NAMALWA (cell line): Measurements from ENCODE around the gene YY1.
"Not testable (repeated sequence)": the region's sequence is repeated elsewhere in the genome, so short reads cannot be mapped to it uniquely, and the experiment has no call there.

ENCODE experiments used
- DNase-seq: peaks from one replicate; pipeline ENCODE4 v3.0.0-alpha.2; 2015; ENCODE audit warnings: low spot score

The YY1 gene

DNA sequence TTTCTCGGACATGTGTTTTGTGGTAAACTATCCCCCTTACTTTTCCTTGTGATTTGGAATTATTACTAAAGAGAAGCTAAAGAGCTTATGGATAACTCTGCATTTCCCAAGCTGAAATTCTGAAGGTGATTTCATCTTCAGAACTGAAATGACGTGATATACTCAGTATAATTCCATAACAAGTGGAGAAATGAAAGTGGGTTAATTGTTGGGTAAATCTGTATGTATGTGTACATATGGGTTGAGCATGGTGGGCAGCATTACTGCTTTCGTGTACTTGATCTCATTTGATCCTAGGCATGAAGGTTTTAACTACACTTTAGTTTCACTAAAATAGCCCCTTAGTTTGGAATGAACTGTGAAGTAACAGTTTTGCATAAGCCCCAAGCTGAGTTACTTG, 4.1 kb downstream of the YY1 start:
- DNase-seq = no peak

DNA sequence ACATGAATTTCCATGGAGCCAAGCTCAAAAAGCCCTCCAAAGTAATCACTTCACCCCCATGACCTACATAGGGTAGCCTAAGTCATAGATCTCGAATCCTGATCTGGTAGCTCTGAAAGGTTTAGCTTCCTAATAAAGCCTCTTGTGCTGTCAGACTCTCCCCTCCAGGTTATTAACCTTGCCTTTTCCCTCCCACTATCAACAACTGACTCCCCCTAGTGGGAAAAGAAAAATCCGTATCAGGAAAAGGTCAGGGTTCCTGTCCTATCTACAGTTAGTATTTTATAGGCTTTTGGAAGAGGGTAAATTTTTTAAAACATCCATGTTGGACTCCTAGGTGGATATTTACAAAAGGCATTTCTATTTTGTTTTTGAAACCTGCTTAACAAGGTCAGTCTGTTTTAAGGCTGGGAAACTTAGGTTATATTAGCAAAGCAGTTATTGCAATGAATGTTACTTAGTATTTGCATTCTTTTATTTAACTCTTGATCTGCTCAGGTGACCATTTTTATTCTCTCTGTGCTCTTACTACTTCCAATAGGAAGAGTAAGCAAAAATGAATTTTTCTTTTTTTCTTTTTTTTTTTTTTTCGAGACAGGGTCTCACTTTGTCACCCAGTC, 8.0 kb downstream of the YY1 start:
- DNase-seq = peak; percentile 71

DNA sequence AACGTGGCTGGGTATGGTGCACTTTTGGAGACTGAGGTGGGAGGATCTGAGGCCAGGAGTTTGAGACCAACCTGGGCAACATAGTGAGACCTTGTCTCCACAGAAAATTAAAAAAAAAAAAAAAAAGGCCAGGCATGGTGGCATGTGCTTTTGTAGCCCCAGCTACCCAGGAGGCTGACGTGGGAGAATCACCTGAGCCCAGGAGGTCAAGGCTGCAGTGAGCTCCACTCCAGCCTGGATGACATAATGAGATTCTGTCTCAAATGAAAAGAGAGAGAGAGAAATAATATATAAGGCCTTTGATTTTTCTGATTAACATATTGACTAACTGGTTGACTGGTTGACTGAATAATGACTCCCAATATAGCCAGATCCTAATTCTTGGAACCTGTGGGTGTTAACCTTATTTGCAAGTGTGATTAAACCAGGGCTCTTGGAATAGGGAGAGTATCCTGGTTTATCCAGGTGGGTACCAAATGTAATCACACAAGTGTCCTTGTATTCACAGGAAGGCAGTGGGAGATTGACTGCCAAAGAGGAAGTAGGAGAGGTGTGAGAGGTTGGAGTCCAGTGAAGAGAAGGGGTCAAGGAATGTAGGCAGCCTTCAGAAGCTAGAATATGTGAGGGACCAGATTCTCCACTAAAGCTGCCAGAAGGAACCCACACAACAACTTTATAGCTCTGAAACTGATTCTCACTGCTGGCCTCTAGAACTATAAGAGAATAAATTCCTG, 12.0 kb downstream of the YY1 start:
- no peak for DNase-seq

DNA sequence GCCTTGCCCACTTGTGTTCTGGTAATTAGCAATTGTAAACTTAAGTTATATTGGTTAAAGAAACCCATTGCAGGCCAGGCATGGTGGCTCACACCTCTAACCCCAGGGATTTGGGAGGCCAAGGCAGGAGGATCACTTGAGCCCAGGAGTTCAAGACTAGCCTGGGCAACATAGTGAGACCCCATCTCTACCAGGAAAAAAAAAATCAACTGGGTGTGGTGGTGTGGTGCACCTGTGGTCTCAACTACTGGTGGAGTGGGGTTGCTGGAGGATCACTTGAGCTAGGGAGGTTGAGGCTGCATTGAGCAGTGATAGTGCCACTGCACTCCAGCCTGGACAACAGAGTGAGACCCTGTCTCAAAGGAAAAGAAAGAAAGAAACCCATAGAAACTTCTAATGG, 13.7 kb downstream of the YY1 start:
- no peak for DNase-seq

DNA sequence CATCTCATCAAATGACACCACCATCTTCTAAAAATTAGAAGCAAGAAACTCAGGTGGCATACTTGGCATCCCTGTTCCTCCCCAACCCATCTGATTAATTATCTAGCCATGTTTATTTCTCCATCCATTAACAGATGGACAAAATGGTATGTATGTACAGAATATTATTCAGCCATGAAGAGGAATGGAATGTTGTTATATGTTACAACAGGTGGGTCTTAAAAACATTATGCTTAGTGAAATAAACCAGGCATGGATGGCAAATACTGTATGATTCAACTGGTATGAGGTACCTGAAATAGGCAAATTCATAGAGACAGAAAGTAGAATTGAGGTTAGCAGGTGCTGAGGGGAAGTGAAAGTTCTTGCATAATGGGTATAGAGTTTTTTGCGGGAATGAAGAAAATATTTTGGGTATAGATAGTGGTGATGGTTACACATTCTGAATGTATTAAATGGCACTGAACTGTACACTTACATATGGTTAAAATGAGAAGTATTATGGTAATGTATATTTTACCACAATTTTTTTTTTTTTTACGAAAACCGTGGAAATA, 17.5 kb downstream of the YY1 start:
- DNase-seq = peak; percentile 57

DNA sequence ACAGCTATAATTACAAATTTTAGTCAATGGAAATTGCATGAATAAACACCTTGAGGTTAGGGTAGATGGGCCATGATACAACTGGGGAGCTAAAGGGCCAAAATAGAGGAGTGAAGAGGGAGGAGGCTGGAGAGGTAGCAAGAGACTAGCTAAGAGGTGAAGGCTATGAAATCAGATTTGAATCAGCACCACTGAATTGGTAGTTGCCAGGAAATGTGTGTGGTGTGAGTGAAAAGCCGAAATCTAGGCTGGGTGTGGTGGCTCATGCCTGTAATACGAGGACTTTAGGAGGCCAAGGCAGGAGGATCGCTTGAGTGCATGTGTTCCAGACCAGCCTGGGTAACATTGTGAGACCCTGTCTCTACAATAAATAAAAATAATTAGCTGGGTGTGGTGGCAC, 22.7 kb downstream of the YY1 start:
- DNase-seq = no peak

DNA sequence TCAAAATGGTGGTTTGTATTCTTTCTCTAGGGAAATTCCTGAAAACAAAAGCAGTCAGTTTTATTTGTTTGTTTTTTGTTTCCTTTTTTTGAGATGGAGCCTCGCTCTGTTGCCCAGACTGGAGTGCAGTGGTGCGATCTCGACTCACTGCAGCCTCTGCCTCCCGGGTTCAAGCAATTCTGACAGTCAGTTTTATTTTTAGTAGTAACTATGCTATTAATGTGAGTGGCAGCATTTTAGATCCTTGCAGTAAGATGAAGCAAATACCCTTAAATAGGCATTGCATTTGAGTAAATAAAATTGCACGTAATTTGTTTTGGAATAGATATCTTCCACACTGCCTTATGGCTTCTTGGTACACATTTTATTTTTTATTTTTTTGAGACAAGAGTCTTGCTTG, 23.6 kb downstream of the YY1 start:
- no peak for DNase-seq

DNA sequence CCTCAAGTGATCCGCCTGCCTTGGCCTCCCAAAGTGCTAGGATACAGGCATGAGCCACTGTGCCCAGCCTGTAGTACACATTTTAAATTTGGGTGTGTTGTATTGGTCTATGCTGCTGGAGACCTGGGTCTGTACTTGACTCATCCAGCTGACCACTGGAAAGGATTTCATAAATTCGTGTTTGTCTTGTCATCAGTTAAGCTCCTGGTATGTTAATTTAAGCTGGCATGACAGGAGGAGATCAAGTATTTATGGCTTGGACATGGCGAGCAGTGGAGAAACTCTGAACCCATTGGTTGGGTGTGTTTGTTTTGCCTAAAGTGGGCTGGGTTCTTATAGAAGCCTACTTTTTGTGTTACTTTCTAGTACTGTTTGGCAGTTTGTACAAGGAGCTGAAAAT, 24.2 kb downstream of the YY1 start:
- DNase-seq = no peak

DNA sequence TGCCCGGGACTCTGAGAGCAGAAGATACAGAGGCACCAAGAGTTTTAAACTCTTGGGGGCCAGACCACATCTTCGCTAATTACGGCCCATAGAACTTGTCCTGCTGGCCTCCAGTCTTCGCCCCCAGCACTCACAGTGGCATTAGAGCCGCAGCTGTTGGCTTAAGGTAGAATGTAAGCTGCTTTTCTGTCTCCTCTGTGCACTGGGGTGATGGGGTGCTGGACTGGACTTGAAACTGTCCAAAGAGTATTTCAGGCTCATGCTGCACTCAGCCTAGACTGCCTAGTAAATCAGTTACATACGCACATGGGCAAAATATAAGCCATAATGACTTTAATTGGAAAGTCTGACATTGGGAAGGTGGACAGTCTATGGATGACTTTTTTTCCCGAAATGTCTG, 29.0 kb downstream of the YY1 start:
- DNase-seq = no peak

DNA sequence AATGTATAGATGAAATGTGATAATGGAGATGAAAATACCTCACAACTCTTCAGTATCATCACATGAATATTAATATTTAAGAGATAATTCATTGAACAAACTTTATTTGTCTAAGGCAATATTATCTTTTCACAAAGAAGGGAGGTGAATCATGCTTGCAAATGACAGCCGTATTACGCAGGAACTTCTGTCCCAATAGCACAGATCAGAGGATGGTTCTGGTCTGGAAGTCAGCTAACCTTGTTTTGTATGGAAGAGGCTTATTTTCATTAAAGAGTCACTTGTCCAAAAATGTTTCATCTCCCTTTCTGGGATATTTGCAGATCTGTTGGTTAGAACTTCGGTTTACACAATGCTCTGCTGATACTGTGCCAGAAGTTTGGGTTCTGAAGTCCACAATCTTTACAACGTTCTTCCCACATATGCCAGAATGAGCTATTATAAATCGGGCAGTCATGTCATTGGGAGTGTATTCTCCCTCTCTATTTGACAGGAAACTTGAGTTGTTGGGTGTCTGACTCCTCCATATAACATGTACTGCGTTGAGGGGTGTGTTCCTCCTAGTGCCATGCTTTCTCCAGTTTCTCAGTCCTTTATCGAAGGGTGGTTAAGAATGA, 29.8 kb downstream of the YY1 start:
- no peak for DNase-seq

DNA sequence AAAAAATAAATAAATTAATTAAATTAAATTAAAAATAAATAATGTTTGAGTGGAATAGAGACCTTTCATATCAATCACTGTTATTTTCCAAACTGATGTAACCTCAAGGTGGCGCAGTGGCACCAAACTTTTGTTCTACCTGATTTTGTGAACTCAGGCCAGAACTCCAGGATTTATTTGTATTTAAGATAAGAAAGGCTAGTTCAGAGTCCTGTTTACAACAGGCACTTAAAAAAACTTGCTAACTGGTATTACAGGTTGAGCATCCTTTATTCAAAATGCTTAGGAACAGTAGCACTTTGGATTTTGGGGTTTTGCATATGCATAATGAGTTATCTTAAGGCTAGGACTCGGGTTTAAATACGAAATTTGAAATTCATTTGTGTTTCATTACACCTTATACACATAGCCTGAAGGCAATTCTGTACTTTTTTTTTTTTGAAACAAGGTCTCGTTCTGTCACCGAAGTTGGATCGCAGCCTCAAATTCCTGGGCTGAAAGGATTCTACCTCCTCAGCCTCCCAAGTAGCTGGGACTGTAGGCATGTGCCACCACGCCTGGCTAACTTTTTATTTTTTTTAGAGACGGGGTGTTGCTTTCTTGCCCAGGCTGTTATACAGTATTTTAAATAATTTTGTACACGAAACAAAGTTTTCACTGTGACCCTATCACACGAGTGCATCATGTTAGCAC, 32.4 kb downstream of the YY1 start:
- DNase-seq = peak; percentile 56

DNA sequence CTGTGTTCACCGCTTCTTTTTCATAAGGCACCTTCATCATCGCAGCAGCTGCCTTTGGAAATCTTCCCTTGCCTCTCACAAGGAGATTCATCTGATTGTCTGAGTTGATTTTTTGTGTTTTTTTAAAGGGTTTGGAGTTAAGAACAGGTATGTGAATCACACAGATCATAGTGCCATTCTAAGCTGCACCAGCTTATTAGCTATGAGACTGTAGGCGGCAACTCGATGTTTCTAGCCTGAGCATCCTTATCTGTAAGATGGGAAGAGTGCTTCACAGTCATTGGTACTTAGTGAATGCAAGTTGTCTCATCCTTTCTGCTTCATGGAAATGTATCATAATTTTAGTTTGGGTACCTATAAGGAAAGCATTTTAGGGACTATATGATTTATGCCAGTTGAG, 35.3 kb downstream of the YY1 start:
- DNase-seq = no peak

DNA sequence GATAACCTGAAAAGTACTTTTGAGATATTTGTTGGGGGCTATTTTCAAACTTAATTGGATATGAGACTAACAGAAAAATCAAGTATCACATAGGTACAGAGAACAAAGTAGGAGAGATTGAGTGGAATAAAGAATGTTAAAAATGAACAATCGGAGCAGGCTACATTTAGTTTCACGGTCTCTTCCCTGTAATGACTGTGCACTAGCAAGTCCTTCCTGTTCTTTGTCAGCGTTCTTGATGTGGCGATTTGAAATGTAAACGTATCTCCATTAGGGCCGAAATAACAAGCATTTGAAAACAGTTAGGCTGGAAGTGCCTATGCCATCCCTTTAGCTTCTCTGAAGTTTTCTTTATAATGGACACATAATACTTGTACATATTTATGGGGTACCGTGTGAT, 36.3 kb downstream of the YY1 start:
- no peak for DNase-seq

DNA sequence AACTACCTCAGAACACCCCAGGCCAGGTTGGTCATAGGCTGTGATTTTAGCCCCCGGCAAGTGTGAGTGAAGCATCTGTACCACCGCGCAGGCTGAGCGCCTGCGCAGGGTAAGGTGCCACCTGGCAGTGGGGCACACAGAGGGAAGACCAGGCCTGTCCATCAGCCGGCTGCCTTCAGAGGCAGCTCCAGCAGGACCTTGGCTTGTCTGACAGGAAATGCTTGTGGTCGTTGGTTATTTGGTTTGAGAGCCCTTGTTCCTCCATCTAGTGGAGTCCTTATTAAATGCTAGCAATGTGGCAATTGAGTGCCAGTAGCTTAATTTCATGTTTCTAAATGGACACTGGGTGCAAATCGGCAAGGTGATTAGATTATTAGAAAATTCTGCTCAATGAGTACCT, 39.8 kb downstream of the YY1 start:
- DNase-seq = no peak

DNA sequence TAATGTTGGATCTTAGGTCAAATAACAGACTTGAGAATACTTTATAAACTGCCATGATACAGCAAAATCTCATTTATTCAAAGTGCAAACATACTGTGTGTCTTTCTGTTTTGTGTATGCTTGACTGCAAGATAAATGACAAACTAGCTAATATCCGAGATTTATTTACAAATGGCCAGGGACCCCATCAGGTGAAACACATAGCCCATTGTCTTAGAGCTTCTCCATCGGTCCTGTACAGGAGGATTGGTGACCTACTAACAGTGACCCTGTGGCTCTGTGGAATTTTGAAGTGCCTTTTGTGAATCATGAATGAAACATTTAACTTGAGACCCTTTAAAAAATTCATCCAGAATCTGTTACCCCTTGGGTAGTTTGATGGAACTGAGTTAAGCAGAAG, 40.2 kb downstream of the YY1 start:
- no peak for DNase-seq

DNA sequence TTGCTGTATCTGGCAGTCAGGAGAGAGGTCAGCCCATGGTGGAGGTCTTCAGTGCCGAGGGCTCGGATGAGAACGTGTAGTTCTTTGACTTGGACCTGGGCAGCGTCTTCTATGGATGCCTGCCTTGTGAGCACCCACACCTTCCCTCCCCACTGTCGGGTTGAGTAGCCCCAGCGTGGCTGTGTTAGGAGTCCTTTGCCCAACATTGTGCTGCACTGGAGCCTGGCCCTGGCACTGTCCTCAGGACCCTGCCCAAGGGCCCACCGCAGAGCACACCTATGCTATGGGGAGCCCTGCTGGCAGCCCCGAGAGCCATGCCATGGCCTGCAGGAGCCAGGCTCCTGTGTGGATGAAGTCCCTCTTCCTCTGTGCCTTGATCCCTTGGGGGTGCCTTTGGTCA, 40.6 kb downstream of the YY1 start:
- no peak for DNase-seq

DNA sequence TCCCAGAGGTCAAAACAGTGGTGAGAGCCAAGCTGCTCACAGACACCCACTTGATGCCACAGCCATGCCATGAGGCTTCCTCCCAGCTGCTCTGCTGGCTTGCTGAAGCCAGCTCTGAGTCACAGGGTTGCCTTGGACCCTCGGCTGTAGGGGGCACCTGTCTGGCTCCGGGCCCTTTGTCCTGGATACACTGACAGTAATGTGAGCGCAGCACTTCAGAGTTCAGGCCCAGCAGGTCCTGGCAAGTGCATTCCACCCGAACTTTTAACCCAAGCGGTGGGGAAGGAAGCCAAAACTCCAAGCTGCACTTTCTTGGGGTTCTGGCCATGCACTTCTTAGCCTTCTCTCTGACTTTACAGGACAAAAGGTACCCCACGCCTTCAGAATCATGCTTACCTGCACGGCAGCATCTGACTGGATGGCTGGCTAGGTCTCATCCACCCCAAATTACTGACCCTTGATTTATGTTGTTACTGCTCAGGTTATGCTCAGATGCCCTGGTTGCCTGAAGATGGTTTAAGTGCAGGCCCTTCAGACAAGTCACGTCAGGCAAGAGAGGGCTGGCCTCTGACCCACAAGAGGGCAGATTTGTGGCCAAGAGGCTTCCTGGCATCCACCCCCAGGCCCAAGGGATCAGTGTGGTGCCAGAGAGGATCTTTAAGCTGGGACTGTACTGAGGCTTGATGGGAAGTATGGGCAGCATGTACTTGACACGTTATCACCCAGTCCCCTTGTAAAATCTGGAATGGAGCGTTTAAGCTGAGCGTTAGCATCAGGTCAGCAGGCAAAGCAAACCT, 42.5 kb downstream of the YY1 start:
- DNase-seq = no peak

DNA sequence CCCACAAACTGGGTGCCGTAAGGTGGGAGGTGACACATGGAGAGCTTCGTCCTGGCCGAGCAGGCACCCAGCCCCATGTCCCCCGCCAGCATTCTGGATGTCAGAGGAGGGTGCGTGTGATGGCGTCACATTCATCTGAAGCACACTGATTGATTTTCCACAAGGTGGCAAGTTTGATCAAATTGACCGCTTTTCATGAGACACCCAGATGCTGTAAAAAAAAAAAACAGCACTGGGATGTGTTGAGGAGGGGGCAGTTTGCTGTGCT, 43.1 kb downstream of the YY1 start:
- DNase-seq = no peak

DNA sequence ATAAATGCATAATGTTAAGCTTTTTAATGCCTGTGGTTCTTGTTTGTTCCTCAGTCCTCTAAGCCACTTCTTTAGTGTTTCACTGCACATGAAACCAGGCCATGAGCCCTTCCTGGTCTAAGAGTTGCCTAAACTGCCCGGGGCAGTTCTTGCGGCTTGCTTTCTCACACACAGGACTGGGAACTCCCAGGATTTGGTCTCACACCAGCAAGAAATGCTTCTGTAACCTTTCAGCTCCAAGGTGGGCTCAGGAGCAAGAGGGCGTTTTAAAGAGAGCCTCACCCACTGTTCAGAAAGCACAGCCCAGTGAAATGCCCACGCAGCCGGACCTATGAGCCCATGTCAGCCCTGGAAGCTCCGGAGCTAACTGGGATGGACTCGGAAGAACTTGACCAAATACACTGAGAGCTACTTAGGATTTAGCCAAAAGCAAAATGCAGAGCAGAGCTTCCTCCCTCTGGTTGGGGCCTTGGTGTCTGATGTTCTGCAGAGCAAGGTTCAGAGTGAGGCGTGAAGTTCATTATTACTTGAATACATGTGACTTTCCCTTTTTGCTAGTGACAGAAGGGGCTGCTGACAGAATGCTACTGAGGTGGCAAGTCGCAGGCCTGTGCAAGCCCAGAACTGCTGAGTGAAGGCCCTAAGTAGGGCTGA, 43.9 kb downstream of the YY1 start:
- no peak for DNase-seq

DNA sequence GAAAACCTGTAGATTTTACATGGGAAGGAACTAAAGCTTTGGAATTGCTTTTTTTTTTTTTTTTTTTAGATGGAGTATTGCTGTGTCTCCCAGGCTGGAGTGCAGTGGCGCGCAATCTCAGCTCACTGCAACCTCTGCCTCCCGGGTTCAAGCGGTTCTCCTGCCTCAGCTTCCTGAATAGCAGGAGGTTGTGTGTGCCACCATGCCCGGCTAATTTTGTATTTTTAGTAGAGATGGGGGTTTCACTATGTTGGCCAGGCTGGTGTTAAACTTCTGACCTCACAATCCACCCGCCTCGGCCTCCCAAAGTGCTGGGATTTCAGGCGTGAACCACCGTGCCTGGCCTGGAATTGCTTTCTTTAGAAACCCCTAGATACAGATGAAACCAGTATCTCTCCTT, 44.5 kb downstream of the YY1 start:
- DNase-seq = not testable (repeated sequence)

DNA sequence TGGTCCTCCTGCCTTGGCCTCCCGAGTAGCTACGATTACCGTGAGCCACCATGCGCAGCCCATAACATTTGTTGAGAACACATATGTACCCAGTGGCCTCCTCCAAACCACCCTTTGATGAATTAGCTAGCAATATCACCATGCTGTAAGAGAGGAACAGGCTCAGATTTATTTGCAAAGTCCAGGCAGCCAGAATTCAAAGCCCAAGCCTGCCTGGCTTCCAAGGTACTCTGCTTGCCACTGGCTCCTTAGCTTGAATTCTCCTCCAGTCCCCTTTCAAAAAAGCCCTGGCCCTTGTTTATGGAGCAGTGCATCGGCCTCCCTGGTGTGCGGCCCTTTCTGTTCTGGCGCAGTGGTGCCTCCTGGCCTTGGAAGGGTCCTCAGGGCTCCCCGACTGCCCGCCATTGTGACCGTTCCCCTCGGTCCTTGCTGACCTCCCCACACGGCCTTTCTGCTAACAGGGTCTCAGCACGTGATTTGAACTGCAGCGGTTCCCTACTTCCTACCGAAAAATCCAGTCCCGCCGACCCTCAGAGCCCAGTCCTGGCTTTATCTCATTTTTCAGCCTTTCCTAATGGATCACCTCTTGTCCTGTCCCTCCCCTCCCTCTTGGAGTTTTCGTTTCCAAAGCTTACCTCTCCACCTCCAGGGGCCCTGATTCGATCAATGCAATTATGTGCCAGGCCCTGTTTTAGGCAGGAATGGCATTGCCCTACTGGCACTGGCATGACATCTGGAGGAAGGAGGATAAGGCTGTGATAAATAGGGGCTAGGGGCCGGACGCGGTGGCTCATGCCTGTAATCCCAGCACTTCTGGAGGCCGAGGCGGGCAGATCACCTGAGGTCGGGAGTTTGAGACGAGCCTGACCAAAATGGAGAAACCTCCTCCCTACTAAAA, 45.3 kb downstream of the YY1 start:
- DNase-seq = no peak
